Stimulated activated CD4-positive, alpha-beta T cell treated with anti-CD3 and anti-CD28 coated beads, Interleukin-12 subunit alpha, Interleukin-12 subunit beta, amount 100 ng/mL, for 48 hours (primary cell): ENCODE results near the gene LCLAT1.

Experiments
- DNase-seq, 3 donors: peaks; one replicate each; pipeline ENCODE4 v3.0.0-alpha.2; 2020; ENCODE audit warnings: low read depth in 2 of 3, low spot score in 1 of 3

Gene LCLAT1

GRCh38 chr2:30447149-30448045, at the start of gene LCLAT1:
TSS of gene LCLAT1 (plus strand) at chr2:30447246. CDS start at chr2:30525591, 78,345 bp downstream.
- DNase-seq, result peak; percentile 74 to 82 (median 79)

GRCh38 chr2:30398084-30398873, 48.8 kb upstream of the LCLAT1 start:
- DNase-seq, result no peak

GRCh38 chr2:30400151-30400954, 46.7 kb upstream of the LCLAT1 start:
- DNase-seq, result no peak

- DNase-seq, result no peak
Observed at GRCh38 chr2:30402441-30403182, 44.4 kb upstream of the LCLAT1 start.

GRCh38 chr2:30403592-30404312, 43.3 kb upstream of the LCLAT1 start:
- no peak for DNase-seq

GRCh38 chr2:30404319-30405259, 42.5 kb upstream of the LCLAT1 start:
- no peak for DNase-seq

- DNase-seq, result no peak
Observed at GRCh38 chr2:30405260-30405605, 41.8 kb upstream of the LCLAT1 start.

- DNase-seq, result no peak
Observed at GRCh38 chr2:30406853-30407252, 40.2 kb upstream of the LCLAT1 start.

- DNase-seq, result no peak
Observed at GRCh38 chr2:30408961-30409387, 38.1 kb upstream of the LCLAT1 start.

- DNase-seq, result no peak
Observed at GRCh38 chr2:30410217-30410616, 36.8 kb upstream of the LCLAT1 start.

- DNase-seq, result no peak
Observed at GRCh38 chr2:30412047-30412683, 34.9 kb upstream of the LCLAT1 start.

GRCh38 chr2:30412684-30413570, 34.1 kb upstream of the LCLAT1 start:
- DNase-seq, result no peak

GRCh38 chr2:30414961-30415360, 32.1 kb upstream of the LCLAT1 start:
- no peak for DNase-seq

- no peak for DNase-seq
Observed at GRCh38 chr2:30417253-30417652, 29.8 kb upstream of the LCLAT1 start.

- no peak for DNase-seq
Observed at GRCh38 chr2:30421026-30421603, 25.9 kb upstream of the LCLAT1 start.

- no peak for DNase-seq
Observed at GRCh38 chr2:30421604-30422443, 25.2 kb upstream of the LCLAT1 start.
